GM19468 (cell line): ENCODE results near the gene MEST.
"Not testable (repeated sequence)": the region's sequence is repeated elsewhere in the genome, so short reads cannot be mapped to it uniquely, and the experiment has no call there.

ENCODE experiments used
- ATAC-seq: cut with Tn5 transposase; IDR thresholded peaks from one replicate; pipeline ENCODE4 v1.9.1; 2021; ENCODE audit warnings: mild to moderate bottlenecking, moderate library complexity, moderate number of reproducible peaks; ENCODE audit not compliant: unreplicated experiment; ENCODE audit errors: extremely low read depth

The MEST gene

DNA sequence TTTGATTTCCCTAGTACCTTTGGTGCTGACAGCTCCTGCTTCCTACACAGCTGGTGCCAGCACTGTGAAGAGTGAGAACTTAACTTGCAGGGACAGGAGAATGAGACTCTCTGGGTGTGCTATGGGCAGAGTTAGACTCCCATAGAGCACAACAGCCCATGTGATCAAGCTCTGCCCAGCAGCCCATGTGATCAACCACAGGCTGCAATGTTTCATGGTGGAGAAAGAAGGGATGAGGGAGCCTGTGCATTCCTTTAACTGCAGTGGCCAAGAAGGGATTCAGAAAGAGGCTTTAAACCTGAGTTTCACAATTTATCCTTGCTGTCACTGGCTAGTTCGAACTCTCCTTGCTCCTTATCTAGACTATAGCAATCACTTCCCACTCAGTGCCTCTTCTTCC, 10.0 kb upstream of the MEST start:
- no peak for ATAC-seq

DNA sequence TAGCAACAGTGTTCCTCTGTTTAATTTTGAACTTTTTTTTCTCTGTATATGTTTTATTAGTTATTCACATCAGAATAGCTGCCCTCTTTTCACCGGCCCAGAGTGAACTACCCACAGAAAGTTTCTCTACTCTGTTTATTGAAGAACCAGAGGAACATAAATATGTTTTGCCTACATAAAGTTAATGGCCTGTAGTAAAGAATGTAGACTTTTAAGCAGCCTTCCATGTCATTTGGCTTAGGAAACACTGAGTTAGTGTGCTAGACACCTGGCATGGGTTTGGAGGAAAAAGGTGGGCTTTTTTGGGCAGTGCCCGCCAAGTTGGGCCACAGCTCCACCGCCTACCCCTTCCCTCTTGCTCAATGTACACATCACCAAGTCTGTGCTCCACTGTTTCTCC, 8.9 kb upstream of the MEST start:
- no peak for ATAC-seq

DNA sequence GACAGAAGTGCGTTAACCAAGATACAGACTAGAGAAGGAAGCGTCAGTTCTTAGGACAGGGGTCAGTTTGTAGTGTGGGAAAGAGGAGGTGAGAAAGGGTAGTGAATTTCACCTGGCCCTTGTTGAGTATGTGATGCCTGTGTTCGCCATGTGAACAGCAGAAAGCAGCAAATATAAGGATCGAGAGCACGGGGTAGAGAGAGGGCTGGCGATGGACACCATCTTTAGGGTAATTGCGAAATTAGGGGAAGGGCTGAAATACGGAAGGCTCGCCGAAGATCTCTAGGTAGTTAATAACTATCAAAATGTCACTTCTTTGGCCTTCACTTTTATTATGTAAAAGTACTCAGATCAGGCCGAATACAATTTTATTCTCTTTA, 6.2 kb upstream of the MEST start:
- no peak for ATAC-seq

DNA sequence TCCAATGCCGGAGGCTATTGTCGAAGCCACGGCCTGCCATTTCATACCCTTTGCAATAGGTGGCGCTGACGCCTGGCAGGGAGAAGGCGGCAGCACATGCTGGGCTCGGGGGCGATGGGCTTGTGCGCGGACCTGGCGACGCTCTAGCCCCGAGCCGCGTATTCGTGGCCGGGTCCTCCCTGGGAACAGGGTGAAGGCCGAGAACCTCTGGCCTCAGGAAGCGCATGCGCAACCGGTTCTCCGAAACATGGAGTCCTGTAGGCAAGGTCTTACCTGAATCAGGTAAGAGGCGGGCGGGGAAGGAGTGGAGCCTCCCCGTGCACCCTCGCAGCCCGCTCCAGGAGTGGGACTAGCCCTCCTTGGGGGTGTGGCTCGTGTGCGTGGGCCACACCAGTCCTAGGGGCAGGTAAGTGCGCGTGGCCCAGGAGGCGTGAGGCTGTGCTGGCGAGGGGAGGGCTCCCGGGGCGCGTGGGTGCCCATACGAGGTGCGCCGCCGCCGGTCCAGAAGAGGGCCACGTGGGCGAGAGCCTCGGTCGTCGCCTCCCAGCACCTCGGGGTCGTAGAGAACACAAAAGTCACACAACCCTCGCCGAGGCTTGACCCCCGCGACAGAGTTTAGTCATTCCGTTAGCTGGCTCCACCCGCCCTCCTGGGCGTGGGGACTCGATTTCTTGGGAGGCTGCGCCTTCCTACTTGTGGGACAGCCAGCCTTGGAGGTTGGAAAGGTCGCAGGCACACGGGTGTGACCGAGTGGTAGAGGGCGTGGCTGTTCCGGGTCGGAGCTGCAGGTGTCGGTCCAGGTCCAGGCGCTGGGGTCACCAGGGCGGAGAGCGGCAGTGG, 5.6 kb upstream of the MEST start:
- no peak for ATAC-seq

DNA sequence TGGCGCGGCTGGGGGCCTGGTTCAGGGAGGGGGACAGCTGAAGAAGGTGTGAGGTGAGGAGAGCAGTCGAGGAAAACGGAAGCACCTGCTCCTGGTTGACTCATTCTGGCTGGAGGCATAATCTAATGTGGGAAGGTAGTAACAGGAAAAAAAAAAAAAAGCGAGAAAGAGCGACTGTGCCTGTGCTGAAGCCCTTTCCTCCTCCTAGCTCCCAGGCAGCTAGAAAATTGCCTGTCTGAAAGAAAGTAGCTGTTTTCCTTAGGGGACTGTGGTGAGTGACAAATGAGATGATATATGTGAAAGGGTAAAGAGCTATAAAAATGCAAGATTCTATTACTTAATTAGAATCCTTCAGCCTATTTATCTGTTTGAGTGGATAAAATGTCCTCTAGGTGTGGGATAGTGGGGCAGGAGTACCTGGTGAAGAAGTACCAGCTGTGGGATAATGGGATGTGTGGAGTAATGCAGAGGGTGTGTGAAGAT, 4.9 kb upstream of the MEST start:
- no peak for ATAC-seq

DNA sequence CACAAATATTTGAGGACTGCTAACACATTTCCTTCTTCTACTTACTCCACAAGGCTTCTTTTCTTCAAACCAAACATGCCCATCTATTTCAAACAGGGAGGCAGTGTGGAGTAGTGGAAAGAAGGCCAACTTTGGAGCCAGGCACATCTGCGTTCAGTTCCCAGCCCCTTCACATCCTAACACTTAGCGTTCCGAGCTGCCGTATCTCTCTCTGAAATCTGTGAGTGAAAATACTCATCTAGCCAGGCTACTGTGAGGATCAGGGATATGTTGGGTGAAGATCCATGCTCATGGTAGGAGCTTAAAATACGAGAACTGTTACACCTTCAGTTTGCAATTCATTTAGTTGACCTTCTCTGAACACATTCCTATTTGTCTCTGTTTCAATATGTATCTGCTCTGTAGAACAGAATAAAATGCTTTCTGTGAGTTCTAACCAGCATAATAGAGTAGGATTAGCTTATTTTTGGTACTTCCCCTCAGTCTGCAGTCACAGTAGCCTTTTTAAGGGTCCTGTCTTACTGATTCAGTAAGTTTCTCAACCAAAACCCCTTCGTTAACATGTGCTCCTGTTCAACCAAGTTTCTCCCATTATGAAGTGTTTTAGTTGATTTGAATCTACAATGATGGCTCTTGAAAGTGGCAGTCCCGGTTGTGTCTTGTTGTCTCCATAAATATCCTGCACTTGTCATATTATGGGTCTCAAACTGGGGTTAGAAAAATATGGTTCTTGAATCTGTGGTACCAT, 3.3 kb upstream of the MEST start:
- no peak for ATAC-seq

DNA sequence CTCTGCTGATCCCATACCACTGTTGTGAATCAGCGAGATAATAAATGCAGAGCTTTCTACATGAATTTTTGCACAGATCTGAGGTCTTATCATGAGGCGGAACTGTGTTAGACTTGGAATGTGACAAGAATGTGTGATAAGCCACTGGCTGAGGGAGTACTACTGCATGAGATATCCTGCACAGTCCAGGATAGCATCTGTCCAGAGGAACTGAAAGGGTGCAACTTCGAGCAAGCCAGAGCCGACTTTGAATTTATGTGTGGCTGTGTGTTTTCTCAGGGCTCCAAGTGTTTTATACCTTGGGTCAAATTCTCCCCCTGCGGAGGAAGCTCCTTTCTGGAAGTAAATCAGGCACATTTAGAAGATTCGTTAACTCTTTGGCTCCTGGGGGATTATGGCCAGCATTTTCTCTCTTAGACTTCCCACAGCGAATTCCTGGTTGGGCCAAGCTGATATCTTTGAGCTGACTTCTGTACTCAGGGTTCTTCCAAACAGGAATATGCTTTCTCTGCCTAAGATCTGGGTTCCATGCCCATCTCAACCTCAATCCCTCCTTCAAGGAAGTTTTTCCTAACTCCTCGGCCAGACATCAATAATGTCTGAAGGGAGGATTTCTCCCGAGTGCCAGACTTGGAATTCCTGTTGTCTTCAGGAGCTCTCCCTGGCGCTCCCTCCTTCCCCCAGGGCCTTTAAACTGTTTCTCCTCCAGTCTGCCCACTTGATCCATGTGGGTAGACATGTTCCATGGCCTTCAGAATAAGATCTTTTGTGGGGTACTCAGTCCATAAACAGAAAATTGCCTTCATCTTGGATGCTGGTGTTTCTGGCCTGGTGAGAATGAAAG, 2.5 kb upstream of the MEST start:
- ATAC-seq = no peak

DNA sequence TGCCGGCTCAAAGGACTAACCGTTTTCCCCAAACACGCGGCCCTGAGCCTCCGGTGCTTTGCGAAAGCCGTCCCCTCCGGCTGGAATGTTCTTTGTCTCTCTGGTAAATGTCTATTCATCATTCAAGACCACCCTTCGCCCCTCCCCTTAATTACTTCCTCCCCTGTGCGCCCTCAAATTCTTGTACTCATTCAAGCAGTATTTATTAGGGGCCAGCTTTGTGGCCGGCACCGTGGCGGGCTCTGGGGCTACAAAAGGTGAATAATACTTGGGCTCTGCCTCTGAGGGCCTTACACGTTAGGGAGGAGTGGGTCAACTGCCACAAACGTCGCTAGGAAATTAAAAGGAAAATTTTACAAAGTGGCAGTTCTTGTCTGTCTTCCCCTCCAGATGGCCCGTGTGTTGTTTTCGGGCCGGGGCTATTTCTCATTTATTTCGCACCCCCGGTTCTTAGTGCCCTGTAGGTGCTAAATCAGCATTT, 1.5 kb upstream of the MEST start:
- no peak for ATAC-seq

DNA sequence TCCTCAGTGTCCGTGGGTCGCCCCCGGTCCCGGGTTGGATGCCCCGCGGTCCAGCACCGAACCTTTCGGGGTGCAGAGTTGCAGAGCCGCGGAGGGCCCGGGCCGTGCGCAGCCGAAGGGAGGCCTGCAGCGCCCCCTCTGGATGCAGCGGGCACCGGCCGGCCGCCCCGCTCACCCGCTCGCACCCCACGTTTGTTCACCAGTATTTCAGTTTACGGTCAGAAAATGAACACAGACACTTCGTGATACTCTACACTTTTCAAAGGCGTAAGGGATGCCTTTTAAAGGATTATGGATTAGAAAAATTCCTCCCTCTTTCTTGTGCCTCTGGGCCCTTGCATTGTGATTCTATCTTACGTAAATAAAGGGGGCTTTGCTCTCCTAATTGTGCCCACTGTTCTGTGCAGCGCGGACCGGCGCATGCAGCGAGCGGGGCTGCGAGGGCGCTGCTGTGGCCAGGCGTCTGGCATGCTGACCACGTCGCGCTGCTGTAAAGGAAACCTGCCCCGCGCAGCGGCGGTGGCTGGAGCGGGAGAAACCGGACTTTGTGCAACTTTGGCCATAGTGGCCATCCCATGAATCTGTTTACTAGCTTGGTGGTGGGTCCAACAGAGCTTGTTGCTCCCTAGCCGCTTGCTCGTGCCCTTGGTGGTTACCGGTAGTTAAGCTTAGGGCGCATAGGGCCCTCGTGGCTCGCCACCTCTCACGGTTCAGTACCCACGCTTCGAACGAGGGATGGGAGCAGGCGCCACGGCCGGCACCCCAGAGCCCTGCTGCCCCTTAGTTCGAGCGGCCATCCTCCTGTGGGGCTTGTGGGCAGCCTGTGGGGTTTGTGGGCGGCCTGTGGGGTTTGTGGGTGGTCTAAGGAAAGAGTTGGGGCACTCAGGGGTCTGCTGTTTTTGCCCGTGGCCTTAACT, 739 bp upstream of the MEST start:
- no peak for ATAC-seq

DNA sequence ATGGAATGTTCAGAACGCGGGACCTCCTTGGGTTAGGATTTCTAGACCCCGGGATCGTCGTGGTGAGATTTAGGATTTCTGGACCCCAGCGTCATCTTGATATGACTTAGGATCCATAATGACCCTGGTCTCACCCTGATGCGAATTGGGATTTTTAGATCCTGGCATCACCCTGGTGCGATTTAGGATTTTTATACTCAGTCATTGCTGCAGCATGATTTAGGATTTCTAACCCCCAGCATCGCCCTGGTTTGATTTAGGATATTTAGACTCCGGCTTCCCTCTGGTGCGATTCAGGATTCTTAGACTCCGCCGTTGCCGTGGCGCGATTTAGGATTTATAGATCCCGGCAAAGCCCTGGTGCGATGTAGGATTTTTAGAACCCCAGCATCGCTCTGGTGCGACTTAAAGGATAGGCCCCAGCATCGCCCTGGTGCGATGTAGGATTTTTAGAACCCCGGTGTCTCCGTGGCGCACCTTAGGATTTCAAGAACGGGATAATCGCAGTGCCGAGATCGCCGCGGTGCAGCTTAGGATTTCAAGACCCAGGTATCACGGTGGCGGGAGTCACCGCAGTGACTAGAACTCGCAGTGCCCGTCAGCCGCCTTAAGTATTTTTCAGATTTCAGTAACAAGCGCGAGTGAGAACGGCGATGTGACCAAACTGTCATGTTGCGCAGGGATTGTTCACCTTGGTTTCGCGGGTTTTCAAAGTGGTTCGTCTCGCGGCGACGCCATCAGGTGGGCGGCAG, 814 bp downstream of the MEST start:
- no peak for ATAC-seq

DNA sequence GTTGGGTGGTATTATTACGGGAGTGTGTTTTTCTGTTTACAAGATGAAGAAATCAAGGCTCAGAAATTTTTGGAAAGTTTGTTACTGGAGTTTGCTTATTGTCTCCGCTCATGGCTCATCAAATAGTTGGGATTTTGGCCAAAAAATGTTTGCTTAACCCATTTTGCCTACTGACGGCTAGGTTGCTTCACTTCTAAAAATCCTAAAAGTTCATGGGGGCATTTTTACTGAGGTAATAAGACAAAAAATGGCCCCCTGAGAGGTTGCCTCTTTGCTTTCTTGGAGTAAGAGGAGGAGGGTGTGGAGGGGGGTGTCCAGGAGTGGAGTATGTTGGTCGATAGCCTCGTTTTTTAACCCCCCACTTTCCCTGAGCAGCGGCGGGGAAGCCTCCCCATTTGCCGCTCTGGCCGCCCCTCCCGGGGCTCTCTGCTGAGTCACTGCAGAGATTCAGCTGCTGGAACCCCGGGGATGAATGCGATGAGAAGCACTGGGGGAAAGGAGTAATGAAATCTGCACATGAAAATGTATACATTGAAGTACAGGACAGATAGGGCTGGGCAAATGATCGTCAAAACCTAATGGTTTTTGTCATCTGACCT, 1.5 kb downstream of the MEST start:
- no peak for ATAC-seq

DNA sequence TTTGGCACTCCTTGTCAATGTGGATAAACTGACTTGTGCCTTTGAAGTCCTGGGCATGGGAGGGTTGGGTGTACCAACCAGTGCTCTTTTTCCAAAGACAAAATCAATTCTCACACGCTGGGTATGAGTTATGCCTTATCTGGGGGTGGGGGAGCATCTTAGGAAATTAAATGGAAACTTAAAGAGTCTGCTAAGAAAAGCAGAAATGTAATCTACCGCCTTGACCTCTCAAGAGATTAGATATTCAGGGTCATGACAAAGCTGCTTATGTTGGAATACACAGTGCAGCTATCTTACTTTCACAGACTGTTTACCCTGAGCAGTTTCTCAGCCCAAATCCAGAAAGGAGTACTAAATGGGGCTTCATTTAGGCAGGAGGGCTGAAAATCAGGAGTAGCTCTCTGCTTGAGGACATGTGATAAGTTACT, 2.6 kb downstream of the MEST start:
- ATAC-seq = no peak

DNA sequence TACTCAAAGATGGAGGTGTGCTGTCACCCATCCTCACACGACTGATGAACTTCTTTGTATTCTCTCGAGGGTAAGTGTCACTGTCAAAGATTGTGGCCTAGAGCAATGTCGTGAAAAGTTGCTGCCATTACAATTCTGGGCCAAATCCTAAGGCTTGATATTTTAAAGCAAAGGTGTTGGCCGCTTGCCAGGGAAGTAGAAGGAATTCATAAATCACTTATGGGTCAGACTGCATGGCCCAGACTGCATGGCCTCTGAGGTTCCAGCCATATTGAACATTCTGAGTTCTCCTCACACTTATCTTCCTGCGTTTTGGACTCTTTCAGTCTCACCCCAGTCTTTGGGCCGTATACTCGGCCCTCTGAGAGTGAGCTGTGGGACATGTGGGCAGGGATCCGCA, 8.6 kb downstream of the MEST start:
- no peak for ATAC-seq

DNA sequence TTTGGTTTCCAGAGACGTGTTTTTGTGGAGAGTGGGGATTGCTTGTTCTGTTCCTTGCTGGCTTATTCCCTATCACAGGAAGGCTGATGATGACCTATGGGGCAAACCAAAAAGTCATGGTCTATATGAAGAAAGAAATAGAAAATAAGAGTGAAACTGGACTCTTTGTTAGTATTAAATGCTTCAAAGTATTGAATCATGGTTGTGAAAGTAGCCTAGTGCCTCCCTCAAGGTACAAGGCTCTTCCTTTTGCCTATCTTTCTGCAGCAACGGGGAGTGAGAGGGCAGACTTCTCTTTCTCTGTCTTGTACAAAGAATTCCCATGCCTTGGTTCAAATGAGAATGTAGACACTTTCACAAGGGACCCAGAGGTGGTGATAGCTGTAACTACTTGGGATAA, 9.0 kb downstream of the MEST start:
- no peak for ATAC-seq

DNA sequence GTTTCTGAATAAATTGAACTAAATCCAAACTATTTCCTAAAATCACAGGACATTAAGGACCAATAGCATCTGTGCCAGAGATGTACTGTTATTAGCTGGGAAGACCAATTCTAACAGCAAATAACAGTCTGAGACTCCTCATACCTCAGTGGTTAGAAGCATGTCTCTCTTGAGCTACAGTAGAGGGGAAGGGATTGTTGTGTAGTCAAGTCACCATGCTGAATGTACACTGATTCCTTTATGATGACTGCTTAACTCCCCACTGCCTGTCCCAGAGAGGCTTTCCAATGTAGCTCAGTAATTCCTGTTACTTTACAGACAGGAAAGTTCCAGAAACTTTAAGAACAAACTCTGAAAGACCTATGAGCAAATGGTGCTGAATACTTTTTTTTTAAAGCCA, 13.9 kb downstream of the MEST start:
- ATAC-seq = no peak

DNA sequence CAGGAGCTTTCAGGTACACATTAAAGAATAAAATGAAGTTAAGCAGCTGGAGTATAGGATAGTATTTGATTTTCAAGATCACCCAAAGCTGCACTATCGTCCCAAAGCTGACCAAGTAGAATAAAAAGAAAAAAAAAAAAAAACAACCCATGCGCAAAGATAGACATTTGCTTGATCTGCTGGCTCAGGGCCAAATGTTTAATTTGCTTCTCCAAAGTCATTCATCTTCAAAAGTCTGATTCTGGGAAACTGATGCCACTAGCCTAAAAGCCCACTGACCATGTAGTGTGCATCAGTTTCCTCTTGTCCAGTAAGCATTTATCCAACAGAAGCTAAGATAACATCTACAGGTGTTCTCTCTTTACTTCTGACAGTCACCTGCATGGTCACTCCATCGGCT, 14.5 kb downstream of the MEST start:
- ATAC-seq = no peak

DNA sequence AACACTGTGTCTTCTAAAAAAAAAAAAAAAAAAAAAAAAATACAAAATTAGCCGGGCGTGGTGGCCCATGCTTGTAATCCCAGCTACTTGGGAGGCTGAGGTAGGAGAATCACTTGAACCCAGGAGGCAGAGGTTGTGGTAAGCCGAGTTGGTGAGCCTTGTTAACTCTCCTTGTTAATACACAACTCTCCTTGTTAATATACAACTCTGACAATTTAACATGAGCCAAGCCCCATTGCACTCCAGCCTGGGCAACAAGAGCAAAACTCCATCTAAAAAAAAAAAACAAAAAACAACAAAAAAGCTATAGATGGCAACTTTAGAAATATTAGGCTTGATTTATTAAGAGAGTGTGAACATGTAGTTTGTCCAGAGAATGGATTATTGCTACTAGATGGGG, 20.2 kb downstream of the MEST start:
- not testable (repeated sequence) for ATAC-seq

DNA sequence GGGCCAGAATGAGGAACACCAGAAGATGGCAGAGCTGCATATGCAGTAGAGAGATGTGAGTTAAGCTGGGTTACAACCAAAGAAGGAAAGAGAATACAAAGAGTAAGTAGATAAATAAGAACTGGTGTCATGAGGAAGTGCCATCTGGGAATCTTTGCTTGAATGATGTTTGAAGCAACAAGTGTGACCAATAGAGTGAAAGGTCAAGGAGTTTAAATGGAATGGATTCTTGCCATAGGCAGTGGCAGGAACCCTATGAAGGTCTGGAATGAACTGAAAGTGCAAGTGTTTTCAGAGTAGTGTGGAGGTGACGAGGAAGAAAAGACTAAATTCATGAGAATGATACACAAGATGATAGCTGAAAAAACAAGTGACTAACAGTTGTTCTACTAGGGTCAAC, 21.6 kb downstream of the MEST start:
- ATAC-seq = no peak
